Caco-2 (cell line): ENCODE measurements around the gene BICD1. TPM values are rescaled to one million over a fixed set of nuclear protein-coding genes. Genes with fewer than 3 reads are reported as not detected.

ENCODE experiments used
- BruUV-seq: library from RNA; stranded (reverse); fragments of 400-500 nt; replicated peaks from 2 replicates; lab custom pipeline; 2021; lab: Mats Ljungman, UMichigan
- CTCF ChIA-PET: fragments of 300-600 bp; sonication (Branson Sonifier 250); formaldehyde crosslinking; loops from one replicate; lab custom pipeline; 2022; ENCODE audit warnings: antibody characterized with exemption; lab: Charles Lee
- POLR2A ChIA-PET: fragments of 300-600 bp; sonication (Branson Sonifier 250); formaldehyde crosslinking; loops from one replicate; lab custom pipeline; 2022; ENCODE audit warnings: antibody characterized with exemption; lab: Charles Lee
- DNase-seq, 2 experiments: peaks; one replicate each; pipeline versions ENCODE4 v3.0.0 to v3.0.0-alpha.2; 2020 to 2022
- H3K27me3 ChIP-seq: replicated peaks from 2 replicates; pipeline ENCODE4 v1.6.0; 2011; ENCODE audit warnings: low read length; ENCODE audit not compliant: control insufficient read depth, insufficient read depth
- H3K36me3 ChIP-seq: 2 replicates; pipeline ENCODE4 v1.5.1; 2011; ENCODE audit warnings: low read length; ENCODE audit not compliant: control insufficient read depth, insufficient read depth
- H3K4me1 ChIP-seq: fragments of 250-450 bp; sonication (Bioruptor Pico); 2 replicates; pipeline ENCODE4 v1.5.1; 2020; ENCODE audit warnings: mild to moderate bottlenecking
- H3K4me3 ChIP-seq: 2 replicates; pipeline ENCODE4 v1.5.1; 2011; ENCODE audit warnings: low read depth, mild to moderate bottlenecking, control low read depth, low read length
- H3K9me3 ChIP-seq: fragments of 250-450 bp; sonication (Bioruptor Pico); 2 replicates; pipeline ENCODE4 v1.5.1; 2020; ENCODE audit warnings: mild to moderate bottlenecking, moderate library complexity
- H3K27ac Mint-ChIP-seq: one replicate; pipeline ENCODE4 v1.8.0; 2022; ENCODE audit warnings: mixed read lengths; ENCODE audit not compliant: unreplicated experiment
- H3K27me3 Mint-ChIP-seq: one replicate; pipeline ENCODE4 v1.8.0; 2022; ENCODE audit warnings: mixed read lengths; ENCODE audit not compliant: insufficient read depth, unreplicated experiment
- H3K36me3 Mint-ChIP-seq: one replicate; pipeline ENCODE4 v1.8.0; 2022; ENCODE audit warnings: mild to moderate bottlenecking, mixed read lengths; ENCODE audit not compliant: insufficient read depth, unreplicated experiment
- H3K4me1 Mint-ChIP-seq: one replicate; pipeline ENCODE4 v1.8.0; 2022; ENCODE audit warnings: low read depth, mixed read lengths; ENCODE audit not compliant: unreplicated experiment
- H3K4me3 Mint-ChIP-seq: one replicate; pipeline ENCODE4 v1.8.0; 2022; ENCODE audit warnings: mild to moderate bottlenecking, moderate library complexity, mixed read lengths; ENCODE audit not compliant: unreplicated experiment
- H3K9me3 Mint-ChIP-seq: one replicate; pipeline ENCODE4 v1.8.0; 2022; ENCODE audit warnings: mixed read lengths; ENCODE audit not compliant: unreplicated experiment
- intact Hi-C: fragments of 100-400 bp; cut with micrococcal nuclease; formaldehyde crosslinking; loops from one replicate; pipeline ENCODE4 v1.10.0; 2022; ENCODE audit not compliant: unreplicated experiment
- total RNA-seq: library from RNA; stranded (reverse); gene quantifications from 2 replicates; pipeline ENCODE4 v1.2.3, GENCODE V29; 2022
- TF ChIP-seq, protein P1 (sequence below), 2 experiments: fragments of 200-600 bp in 1 of 2; IDR thresholded peaks; 1 replicate in 1 of 2; 2 replicates in 1 of 2; pipeline versions ENCODE4 v1.5.1 to v1.8.0; 2011 to 2022; ENCODE audit warnings: antibody characterized with exemption in 1 of 2, control low read depth in 1 of 2, inconsistent platforms in 1 of 2, low read depth in 1 of 2, low read length in 1 of 2, mild to moderate bottlenecking in 1 of 2, moderate library complexity in 1 of 2; ENCODE audit not compliant: insufficient read depth in 1 of 2, severe bottlenecking in 1 of 2, unreplicated experiment in 1 of 2

BICD1 gene
- total RNA-seq, 1 experiment from 2014 or later = 36.2 TPM

DNA sequence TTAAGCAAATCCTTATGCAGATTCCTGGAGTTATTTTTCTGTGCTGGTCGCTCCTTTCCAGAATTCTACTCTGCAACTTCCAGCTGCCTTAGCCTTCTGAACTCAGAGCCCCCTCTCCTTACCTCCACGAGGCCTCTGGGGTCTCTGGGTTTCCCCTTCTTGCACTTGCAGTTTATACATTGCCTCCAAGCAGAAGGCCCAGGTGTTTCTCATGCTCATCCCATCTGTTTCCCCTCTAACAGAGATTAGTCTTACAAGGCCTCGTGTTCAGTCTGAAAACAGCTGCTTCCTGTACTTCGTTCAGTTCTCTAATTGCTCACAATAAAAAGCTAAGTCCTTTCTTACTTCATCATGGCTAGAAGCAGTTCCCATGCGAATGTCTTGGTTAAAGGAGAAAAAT, 158.3 kb downstream of the BICD1 start:
- ChIA-PET CTCF (no interaction called here), POLR2A (no interaction called here)
- Histone ChIP-seq H3K4me3 (no peak overlapping the region), H3K9me3 (no peaks in the 10 kb centered on the region; the same call in 1 of the 2 replicates), H3K36me3 (no peaks in the 10 kb centered on the region), H3K27me3 (no peaks in the 10 kb centered on the region), H3K4me1 (peaks cover 8% of the 10 kb centered on the region; the same call in 1 of the 2 replicates)
- DNase-seq = no peak
- no peak overlapping the region for H3K27ac Mint-ChIP-seq
- TF ChIP-seq, protein P1, sequence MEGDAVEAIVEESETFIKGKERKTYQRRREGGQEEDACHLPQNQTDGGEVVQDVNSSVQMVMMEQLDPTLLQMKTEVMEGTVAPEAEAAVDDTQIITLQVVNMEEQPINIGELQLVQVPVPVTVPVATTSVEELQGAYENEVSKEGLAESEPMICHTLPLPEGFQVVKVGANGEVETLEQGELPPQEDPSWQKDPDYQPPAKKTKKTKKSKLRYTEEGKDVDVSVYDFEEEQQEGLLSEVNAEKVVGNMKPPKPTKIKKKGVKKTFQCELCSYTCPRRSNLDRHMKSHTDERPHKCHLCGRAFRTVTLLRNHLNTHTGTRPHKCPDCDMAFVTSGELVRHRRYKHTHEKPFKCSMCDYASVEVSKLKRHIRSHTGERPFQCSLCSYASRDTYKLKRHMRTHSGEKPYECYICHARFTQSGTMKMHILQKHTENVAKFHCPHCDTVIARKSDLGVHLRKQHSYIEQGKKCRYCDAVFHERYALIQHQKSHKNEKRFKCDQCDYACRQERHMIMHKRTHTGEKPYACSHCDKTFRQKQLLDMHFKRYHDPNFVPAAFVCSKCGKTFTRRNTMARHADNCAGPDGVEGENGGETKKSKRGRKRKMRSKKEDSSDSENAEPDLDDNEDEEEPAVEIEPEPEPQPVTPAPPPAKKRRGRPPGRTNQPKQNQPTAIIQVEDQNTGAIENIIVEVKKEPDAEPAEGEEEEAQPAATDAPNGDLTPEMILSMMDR (IDR thresholded peaks at IDR 0.05; ENCODE audit: insufficient read depth in 1 of 2, low read depth in 1 of 2, low read length in 1 of 2, severe bottlenecking in 1 of 2, unreplicated experiment in 1 of 2) = no peak
- H3K27me3 Mint-ChIP-seq = no peaks in the 10 kb centered on the region
- H3K36me3 Mint-ChIP-seq = no peaks in the 10 kb centered on the region
- H3K4me1 Mint-ChIP-seq = peaks cover 27% of the 10 kb centered on the region
- intact Hi-C loops = no loop called here
- no TSS peak for BruUV-seq
- H3K9me3 Mint-ChIP-seq = no peaks in the 10 kb centered on the region
- H3K4me3 Mint-ChIP-seq = no peak overlapping the region

GRCh38 chr12:32265456-32265855, 158.8 kb downstream of the BICD1 start:
- Histone ChIP-seq H3K4me3 (no peak overlapping the region), H3K9me3 (no peaks in the 10 kb centered on the region; the same call in 1 of the 2 replicates), H3K36me3 (no peaks in the 10 kb centered on the region), H3K27me3 (no peaks in the 10 kb centered on the region), H3K4me1 (peaks cover 11% of the 10 kb centered on the region)
- POLR2A ChIA-PET = no interaction called here
- peaks cover 27% of the 10 kb centered on the region for H3K4me1 Mint-ChIP-seq
- CTCF ChIA-PET = no interaction called here
- H3K36me3 Mint-ChIP-seq = no peaks in the 10 kb centered on the region
- H3K4me3 Mint-ChIP-seq = no peak overlapping the region
- intact Hi-C loops = no loop called here
- TF ChIP-seq, protein P1 (IDR thresholded peaks at IDR 0.05; ENCODE audit: insufficient read depth in 1 of 2, low read depth in 1 of 2, low read length in 1 of 2, severe bottlenecking in 1 of 2, unreplicated experiment in 1 of 2) = no peak
- DNase-seq = no peak
- no peaks in the 10 kb centered on the region for H3K27me3 Mint-ChIP-seq
- H3K27ac Mint-ChIP-seq = no peak overlapping the region
- no TSS peak for BruUV-seq
- H3K9me3 Mint-ChIP-seq = no peaks in the 10 kb centered on the region

DNA sequence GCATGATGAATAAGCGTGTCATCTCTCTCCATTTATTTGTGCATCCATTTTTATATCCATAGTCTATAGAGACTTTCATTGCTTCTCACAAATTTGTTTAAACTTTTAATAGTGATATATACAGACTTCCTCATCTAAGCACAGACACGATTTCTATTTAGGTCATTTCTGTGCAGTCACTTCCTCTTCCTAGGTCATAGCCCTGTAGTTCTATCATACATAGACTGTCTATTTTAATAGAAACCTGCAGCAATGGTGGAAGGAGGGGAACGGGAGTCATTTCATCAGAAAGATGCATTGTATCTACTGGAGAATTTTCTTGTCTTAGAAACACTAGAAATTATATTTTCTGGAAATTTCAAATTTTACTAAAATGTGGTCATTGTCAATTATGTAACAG, 159.3 kb downstream of the BICD1 start:
- ChIA-PET CTCF (no interaction called here), POLR2A (no interaction called here)
- Mint-ChIP-seq H3K4me3 (no peak overlapping the region), H3K4me1 (peaks cover 32% of the 10 kb centered on the region), H3K36me3 (no peaks in the 10 kb centered on the region), H3K9me3 (no peaks in the 10 kb centered on the region), H3K27ac (no peak overlapping the region), H3K27me3 (no peaks in the 10 kb centered on the region)
- DNase-seq = no peak
- Histone ChIP-seq H3K27me3 (no peaks in the 10 kb centered on the region), H3K4me3 (no peak overlapping the region), H3K36me3 (no peaks in the 10 kb centered on the region), H3K9me3 (no peaks in the 10 kb centered on the region; the same call in 1 of the 2 replicates), H3K4me1 (peaks cover 16% of the 10 kb centered on the region)
- TF ChIP-seq, protein P1 (IDR thresholded peaks at IDR 0.05; ENCODE audit: insufficient read depth in 1 of 2, low read depth in 1 of 2, low read length in 1 of 2, severe bottlenecking in 1 of 2, unreplicated experiment in 1 of 2) = no peak
- intact Hi-C loops = no loop called here
- no TSS peak for BruUV-seq
